Caco-2 (cell line): ENCODE results near the gene TMEM182. TPM values are rescaled to one million over a fixed set of nuclear protein-coding genes. Genes with fewer than 3 reads are reported as not detected.

Experiments
- BruUV-seq: library from RNA; stranded (reverse); fragments of 400-500 nt; replicated peaks from 2 replicates; lab custom pipeline; 2021; lab: Mats Ljungman, UMichigan
- CTCF ChIA-PET: fragments of 300-600 bp; sonication (Branson Sonifier 250); formaldehyde crosslinking; loops from one replicate; lab custom pipeline; 2022; ENCODE audit warnings: antibody characterized with exemption; lab: Charles Lee
- POLR2A ChIA-PET: fragments of 300-600 bp; sonication (Branson Sonifier 250); formaldehyde crosslinking; loops from one replicate; lab custom pipeline; 2022; ENCODE audit warnings: antibody characterized with exemption; lab: Charles Lee
- DNase-seq, 2 experiments: peaks; one replicate each; pipeline versions ENCODE4 v3.0.0 to v3.0.0-alpha.2; 2020 to 2022
- H3K27me3 ChIP-seq: replicated peaks from 2 replicates; pipeline ENCODE4 v1.6.0; 2011; ENCODE audit warnings: low read length; ENCODE audit not compliant: control insufficient read depth, insufficient read depth
- H3K36me3 ChIP-seq: 2 replicates; pipeline ENCODE4 v1.5.1; 2011; ENCODE audit warnings: low read length; ENCODE audit not compliant: control insufficient read depth, insufficient read depth
- H3K4me1 ChIP-seq: fragments of 250-450 bp; sonication (Bioruptor Pico); 2 replicates; pipeline ENCODE4 v1.5.1; 2020; ENCODE audit warnings: mild to moderate bottlenecking
- H3K4me3 ChIP-seq: 2 replicates; pipeline ENCODE4 v1.5.1; 2011; ENCODE audit warnings: low read depth, mild to moderate bottlenecking, control low read depth, low read length
- H3K9me3 ChIP-seq: fragments of 250-450 bp; sonication (Bioruptor Pico); 2 replicates; pipeline ENCODE4 v1.5.1; 2020; ENCODE audit warnings: mild to moderate bottlenecking, moderate library complexity
- H3K27ac Mint-ChIP-seq: one replicate; pipeline ENCODE4 v1.8.0; 2022; ENCODE audit warnings: mixed read lengths; ENCODE audit not compliant: unreplicated experiment
- H3K27me3 Mint-ChIP-seq: one replicate; pipeline ENCODE4 v1.8.0; 2022; ENCODE audit warnings: mixed read lengths; ENCODE audit not compliant: insufficient read depth, unreplicated experiment
- H3K36me3 Mint-ChIP-seq: one replicate; pipeline ENCODE4 v1.8.0; 2022; ENCODE audit warnings: mild to moderate bottlenecking, mixed read lengths; ENCODE audit not compliant: insufficient read depth, unreplicated experiment
- H3K4me1 Mint-ChIP-seq: one replicate; pipeline ENCODE4 v1.8.0; 2022; ENCODE audit warnings: low read depth, mixed read lengths; ENCODE audit not compliant: unreplicated experiment
- H3K4me3 Mint-ChIP-seq: one replicate; pipeline ENCODE4 v1.8.0; 2022; ENCODE audit warnings: mild to moderate bottlenecking, moderate library complexity, mixed read lengths; ENCODE audit not compliant: unreplicated experiment
- H3K9me3 Mint-ChIP-seq: one replicate; pipeline ENCODE4 v1.8.0; 2022; ENCODE audit warnings: mixed read lengths; ENCODE audit not compliant: unreplicated experiment
- CTCF ChIP-seq, 2 experiments: fragments of 200-600 bp in 1 of 2; IDR thresholded peaks; 1 replicate in 1 of 2; 2 replicates in 1 of 2; pipeline versions ENCODE4 v1.5.1 to v1.8.0; 2011 to 2022; ENCODE audit warnings: antibody characterized with exemption in 1 of 2, control low read depth in 1 of 2, inconsistent platforms in 1 of 2, low read depth in 1 of 2, low read length in 1 of 2, mild to moderate bottlenecking in 1 of 2, moderate library complexity in 1 of 2; ENCODE audit not compliant: insufficient read depth in 1 of 2, severe bottlenecking in 1 of 2, unreplicated experiment in 1 of 2
- intact Hi-C: fragments of 100-400 bp; cut with micrococcal nuclease; formaldehyde crosslinking; loops from one replicate; pipeline ENCODE4 v1.10.0; 2022; ENCODE audit not compliant: unreplicated experiment
- total RNA-seq: library from RNA; stranded (reverse); gene quantifications from 2 replicates; pipeline ENCODE4 v1.2.3, GENCODE V29; 2022

The TMEM182 gene
- total RNA-seq, 1 experiment from 2014 or later = 13.6 TPM

- no peaks in the 10 kb centered on the region for H3K36me3 Mint-ChIP-seq
- BruUV-seq = no TSS peak
- intact Hi-C loops = loop anchor here (5.0 kb wide), 1 partner anchor 133 kb away; no protein-coding TSS in a partner anchor
Observed at GRCh38 chr2:102843764-102844443, 82.1 kb downstream of the TMEM182 start.

GRCh38 chr2:102844911-102845310 lies 83.1 kb downstream of the TMEM182 start:
- Mint-ChIP-seq H3K27me3 (no peaks in the 10 kb centered on the region), H3K9me3 (no peaks in the 10 kb centered on the region), H3K4me1 (no peaks in the 10 kb centered on the region), H3K36me3 (no peaks in the 10 kb centered on the region), H3K4me3 (no peak overlapping the region), H3K27ac (no peak overlapping the region)
- H3K9me3 ChIP-seq = no peaks in the 10 kb centered on the region
- intact Hi-C loops = loop anchor here (5.0 kb wide), 1 partner anchor 132 kb away; no protein-coding TSS in a partner anchor
- H3K36me3 ChIP-seq = no peaks in the 10 kb centered on the region
- H3K4me3 ChIP-seq = no peak overlapping the region
- no peak for TF ChIP-seq CTCF (IDR thresholded peaks at IDR 0.05; ENCODE audit: insufficient read depth in 1 of 2, low read depth in 1 of 2, low read length in 1 of 2, severe bottlenecking in 1 of 2, unreplicated experiment in 1 of 2)
- DNase-seq = no peak
- BruUV-seq = no TSS peak
- CTCF ChIA-PET = no interaction called here
- POLR2A ChIA-PET = no interaction called here
- H3K27me3 ChIP-seq = no peaks in the 10 kb centered on the region
- no peaks in the 10 kb centered on the region for H3K4me1 ChIP-seq

More at GRCh38 chr2:102843764-102844443, 82.1 kb downstream of the TMEM182 start:
- POLR2A ChIA-PET = no interaction called here
- H3K36me3 ChIP-seq = no peaks in the 10 kb centered on the region
- no peaks in the 10 kb centered on the region for H3K9me3 Mint-ChIP-seq
- no peak for TF ChIP-seq CTCF (IDR thresholded peaks at IDR 0.05; ENCODE audit: insufficient read depth in 1 of 2, low read depth in 1 of 2, low read length in 1 of 2, severe bottlenecking in 1 of 2, unreplicated experiment in 1 of 2)
- H3K27me3 Mint-ChIP-seq = no peaks in the 10 kb centered on the region
- no peak overlapping the region for H3K4me3 ChIP-seq
- H3K27ac Mint-ChIP-seq = no peak overlapping the region
- H3K4me3 Mint-ChIP-seq = no peak overlapping the region
- H3K9me3 ChIP-seq = no peaks in the 10 kb centered on the region
- no peak for DNase-seq
- H3K4me1 ChIP-seq = no peaks in the 10 kb centered on the region
- no peaks in the 10 kb centered on the region for H3K27me3 ChIP-seq
- H3K4me1 Mint-ChIP-seq = no peaks in the 10 kb centered on the region
- CTCF ChIA-PET = no interaction called here

DNA sequence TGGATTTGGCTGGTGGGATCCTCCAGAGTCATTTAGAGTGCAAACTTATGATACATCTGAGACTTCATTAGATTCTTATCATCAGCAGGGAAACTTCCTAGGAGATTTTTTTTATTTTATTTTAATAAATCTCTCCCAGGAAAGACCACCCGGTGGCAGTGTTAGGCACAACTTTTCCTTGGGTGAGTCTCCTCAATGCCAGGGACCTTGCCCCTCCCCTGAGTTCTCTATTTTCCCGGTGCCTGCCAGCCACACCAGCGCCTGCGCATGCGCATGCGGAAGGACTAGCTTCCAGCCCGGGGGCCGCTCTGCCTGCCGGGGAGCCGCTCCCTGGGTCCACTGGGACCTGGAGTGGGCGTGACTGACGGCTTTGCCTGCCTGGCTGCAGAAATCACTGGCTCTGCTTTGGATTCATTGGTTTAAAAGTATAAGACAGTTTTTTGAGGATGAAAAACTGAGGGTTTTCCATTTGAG lies 86.6 kb downstream of the TMEM182 start:
- H3K4me1 ChIP-seq = no peaks in the 10 kb centered on the region
- CTCF ChIA-PET = no interaction called here

More for the DNA sequence above, 86.6 kb downstream of the TMEM182 start:
- DNase-seq = peak; percentile 69 to 74
- BruUV-seq = no TSS peak
- H3K4me3 Mint-ChIP-seq = peak overlapping the region; percentile 30
- no peak for TF ChIP-seq CTCF (IDR thresholded peaks at IDR 0.05; ENCODE audit: insufficient read depth in 1 of 2, low read depth in 1 of 2, low read length in 1 of 2, severe bottlenecking in 1 of 2, unreplicated experiment in 1 of 2)
- H3K36me3 Mint-ChIP-seq = no peaks in the 10 kb centered on the region
- POLR2A ChIA-PET = no interaction called here
- H3K9me3 Mint-ChIP-seq = peaks cover 9% of the 10 kb centered on the region
- peaks cover under 1% of the 10 kb centered on the region; the same call in 1 of the 2 replicates for H3K9me3 ChIP-seq
- H3K4me3 ChIP-seq = peak overlapping the region; percentile 11; the same call in 1 of the 2 replicates
- no peaks in the 10 kb centered on the region for H3K36me3 ChIP-seq
- peaks cover 2% of the 10 kb centered on the region for H3K27me3 Mint-ChIP-seq
- intact Hi-C loops = no loop called here
- H3K4me1 Mint-ChIP-seq = no peaks in the 10 kb centered on the region
- H3K27ac Mint-ChIP-seq = no peak overlapping the region
- no peaks in the 10 kb centered on the region for H3K27me3 ChIP-seq
